Measurements from ENCODE around the gene HECTD2.

- no peak for TF ChIP-seq CTCF (IDR thresholded peaks at IDR 0.05)
- no peak for TF ChIP-seq POLR2A (IDR thresholded peaks at IDR 0.05)
- no peak for TF ChIP-seq EP300 (IDR thresholded peaks at IDR 0.05)
These were observed 149.0 kb downstream of the HECTD2 start for GRCh38 chr10:91559169-91559568.
